Activated CD8-positive, alpha-beta T cell treated with anti-CD3 and anti-CD28 coated beads for 36 hours (primary cell): Measurements from ENCODE around the gene ARMC10. TPM values are rescaled to one million over a fixed set of nuclear protein-coding genes. Genes with fewer than 3 reads are reported as not detected.

ENCODE experiments used
- ATAC-seq: fragments of 200-7000 bp; cut with Tn5 transposase; one replicate; pipeline ENCODE4 v1.10.0; 2021; ENCODE audit warnings: mild to moderate bottlenecking, moderate library complexity
- CTCF ChIA-PET: fragments of 350-600 bp; sonication (Branson Sonifier 250); formaldehyde crosslinking; loops from one replicate; lab custom pipeline; 2021; ENCODE audit warnings: antibody characterized with exemption; lab: Charles Lee
- POLR2A ChIA-PET: fragments of 350-600 bp; sonication (Branson Sonifier 250); formaldehyde crosslinking; loops from one replicate; lab custom pipeline; 2021; ENCODE audit warnings: antibody characterized with exemption; lab: Charles Lee
- DNase-seq: peaks from one replicate; pipeline ENCODE4 v3.0.0-alpha.2; 2020
- H3K27ac Mint-ChIP-seq: one replicate; pipeline ENCODE4 v1.8.0; 2021; ENCODE audit warnings: mild to moderate bottlenecking, mixed read lengths
- H3K27me3 Mint-ChIP-seq: one replicate; pipeline ENCODE4 v1.8.0; 2021; ENCODE audit warnings: mixed read lengths
- H3K36me3 Mint-ChIP-seq: one replicate; pipeline ENCODE4 v1.8.0; 2021; ENCODE audit warnings: low read depth, mixed read lengths
- H3K4me1 Mint-ChIP-seq: one replicate; pipeline ENCODE4 v1.8.0; 2021; ENCODE audit warnings: low read depth, mixed read lengths
- H3K4me3 Mint-ChIP-seq: one replicate; pipeline ENCODE4 v1.8.0; 2021; ENCODE audit warnings: mild to moderate bottlenecking, moderate library complexity, mixed read lengths
- H3K9me3 Mint-ChIP-seq: one replicate; pipeline ENCODE4 v1.8.0; 2021; ENCODE audit warnings: mixed read lengths
- intact Hi-C: fragments of 100-400 bp; cut with micrococcal nuclease; formaldehyde crosslinking; loops from one replicate; pipeline ENCODE4 v1.10.0; 2022
- total RNA-seq, 2 experiments: library from RNA; stranded (reverse); gene quantifications; one replicate each; pipeline ENCODE4 v1.2.3, GENCODE V29; 2021
- TF ChIP-seq, protein P1 (sequence below): fragments of 200-600 bp; IDR thresholded peaks from one replicate; pipeline ENCODE4 v1.8.0; 2022; ENCODE audit warnings: antibody characterized with exemption, mild to moderate bottlenecking

ARMC10 gene
- total RNA-seq, 2 experiments from 2014 or later = 37.6 to 44.0 TPM

DNA sequence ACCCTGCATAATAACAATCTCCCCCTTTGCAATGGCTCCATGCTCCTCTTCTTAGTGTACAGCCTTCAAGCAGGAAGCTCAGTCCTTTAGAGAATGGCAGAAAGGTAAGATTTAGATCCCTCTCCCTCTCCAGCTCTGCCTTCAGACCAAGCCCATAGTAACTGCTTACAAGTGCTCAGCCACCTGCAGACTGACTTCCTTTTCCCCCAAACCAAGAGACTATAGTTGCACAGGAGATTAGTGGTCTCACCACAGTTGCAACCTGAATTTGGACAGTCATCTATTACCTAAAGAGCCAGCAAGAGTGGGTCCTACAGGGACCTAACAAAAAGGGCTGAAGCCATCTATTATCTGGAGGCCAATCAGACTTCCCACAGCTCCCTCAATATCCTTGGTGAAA is 16.8 kb upstream of the ARMC10 start:
- H3K4me1 Mint-ChIP-seq = no peaks in the 10 kb centered on the region
- H3K36me3 Mint-ChIP-seq = no peaks in the 10 kb centered on the region
- CTCF ChIA-PET = interaction anchor here (1.0 kb wide), 1 partner anchor 11 kb away, joined by 3 read pairs; no protein-coding TSS in a partner anchor
- no peak overlapping the region for H3K27ac Mint-ChIP-seq
- intact Hi-C loops = no loop called here
- no peak for DNase-seq
- no peak for ATAC-seq
- no peaks in the 10 kb centered on the region for H3K9me3 Mint-ChIP-seq
- no peak overlapping the region for H3K4me3 Mint-ChIP-seq
- TF ChIP-seq, protein P1, sequence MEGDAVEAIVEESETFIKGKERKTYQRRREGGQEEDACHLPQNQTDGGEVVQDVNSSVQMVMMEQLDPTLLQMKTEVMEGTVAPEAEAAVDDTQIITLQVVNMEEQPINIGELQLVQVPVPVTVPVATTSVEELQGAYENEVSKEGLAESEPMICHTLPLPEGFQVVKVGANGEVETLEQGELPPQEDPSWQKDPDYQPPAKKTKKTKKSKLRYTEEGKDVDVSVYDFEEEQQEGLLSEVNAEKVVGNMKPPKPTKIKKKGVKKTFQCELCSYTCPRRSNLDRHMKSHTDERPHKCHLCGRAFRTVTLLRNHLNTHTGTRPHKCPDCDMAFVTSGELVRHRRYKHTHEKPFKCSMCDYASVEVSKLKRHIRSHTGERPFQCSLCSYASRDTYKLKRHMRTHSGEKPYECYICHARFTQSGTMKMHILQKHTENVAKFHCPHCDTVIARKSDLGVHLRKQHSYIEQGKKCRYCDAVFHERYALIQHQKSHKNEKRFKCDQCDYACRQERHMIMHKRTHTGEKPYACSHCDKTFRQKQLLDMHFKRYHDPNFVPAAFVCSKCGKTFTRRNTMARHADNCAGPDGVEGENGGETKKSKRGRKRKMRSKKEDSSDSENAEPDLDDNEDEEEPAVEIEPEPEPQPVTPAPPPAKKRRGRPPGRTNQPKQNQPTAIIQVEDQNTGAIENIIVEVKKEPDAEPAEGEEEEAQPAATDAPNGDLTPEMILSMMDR = no peak
- POLR2A ChIA-PET = no interaction called here
- no peaks in the 10 kb centered on the region for H3K27me3 Mint-ChIP-seq

- TF ChIP-seq, protein P1 = no peak
- Mint-ChIP-seq H3K36me3 (no peaks in the 10 kb centered on the region), H3K4me1 (no peaks in the 10 kb centered on the region), H3K9me3 (no peaks in the 10 kb centered on the region), H3K4me3 (no peak overlapping the region), H3K27me3 (no peaks in the 10 kb centered on the region), H3K27ac (no peak overlapping the region)
- ChIA-PET POLR2A (no interaction called here), CTCF (interaction anchor here (0.6 to 0.7 kb wide), 2 partner anchors 14 to 16 kb away, joined by 3 read pairs; partner anchors contain the start of gene ARMC10)
- ATAC-seq (no peak), DNase-seq (no peak)
- intact Hi-C loops = no loop called here
Observed at GRCh38 chr7:103059471-103059870, 15.5 kb upstream of the ARMC10 start.

DNA sequence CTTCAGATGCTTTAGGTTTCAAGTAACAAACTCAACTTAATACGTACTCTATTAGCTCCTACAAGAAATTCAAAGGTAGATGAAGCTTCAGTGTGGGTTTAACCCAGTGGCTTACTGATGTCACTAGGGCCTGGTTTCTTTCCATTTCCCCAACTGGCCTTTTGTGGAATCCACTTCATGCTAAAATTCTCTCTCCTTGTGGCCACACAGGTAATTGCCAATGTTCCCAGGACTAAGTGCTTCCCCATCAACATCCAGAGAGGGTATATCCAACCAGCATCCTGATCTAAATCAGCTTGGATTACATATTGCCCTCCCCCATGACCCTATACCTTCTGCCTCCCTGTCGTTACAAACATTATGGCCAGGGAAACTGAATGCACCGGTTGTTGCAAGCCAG is 11.0 kb upstream of the ARMC10 start:
- Mint-ChIP-seq H3K36me3 (no peaks in the 10 kb centered on the region), H3K9me3 (no peaks in the 10 kb centered on the region), H3K27me3 (no peaks in the 10 kb centered on the region), H3K4me1 (no peaks in the 10 kb centered on the region), H3K4me3 (no peak overlapping the region), H3K27ac (no peak overlapping the region)
- intact Hi-C loops = no loop called here
- ATAC-seq (no peak), DNase-seq (no peak)
- TF ChIP-seq, protein P1 = no peak
- CTCF ChIA-PET = no interaction called here
- POLR2A ChIA-PET = no interaction called here

- H3K9me3 Mint-ChIP-seq = no peaks in the 10 kb centered on the region
- intact Hi-C loops = no loop called here
- TF ChIP-seq, protein P1 = peak; percentile 55
- DNase-seq = peak; percentile 68
- no peaks in the 10 kb centered on the region for H3K4me1 Mint-ChIP-seq
- CTCF ChIA-PET = interaction anchor here (1.1 to 1.3 kb wide), 4 partner anchors 9 to 253 kb away, joined by 3 to 4 read pairs (median 4); partner anchors contain the start of genes ARMC10 and FBXL13
- ATAC-seq = peak; percentile 76
- H3K36me3 Mint-ChIP-seq = no peaks in the 10 kb centered on the region
- POLR2A ChIA-PET = no interaction called here
- no peak overlapping the region for H3K27ac Mint-ChIP-seq
- no peak overlapping the region for H3K4me3 Mint-ChIP-seq
- no peaks in the 10 kb centered on the region for H3K27me3 Mint-ChIP-seq
Observed at GRCh38 chr7:103065667-103066066, 9.3 kb upstream of the ARMC10 start.

GRCh38 chr7:103068414-103069403 is 6.2 kb upstream of the ARMC10 start:
- Mint-ChIP-seq H3K36me3 (no peaks in the 10 kb centered on the region), H3K4me3 (no peak overlapping the region), H3K9me3 (no peaks in the 10 kb centered on the region), H3K27me3 (no peaks in the 10 kb centered on the region), H3K27ac (no peak overlapping the region), H3K4me1 (peaks cover 9% of the 10 kb centered on the region)
- ATAC-seq (no peak), DNase-seq (no peak)
- TF ChIP-seq, protein P1 = no peak
- intact Hi-C loops = no loop called here
- ChIA-PET CTCF (interaction anchor here (1.0 kb wide), 1 partner anchor 10 kb away, joined by 3 read pairs; no protein-coding TSS in a partner anchor), POLR2A (no interaction called here)
